Measurements from ENCODE around the gene SUPV3L1. TPM values are rescaled to one million over a fixed set of nuclear protein-coding genes. Genes with fewer than 3 reads are reported as not detected.

Gene SUPV3L1
- total RNA-seq, 2 experiments from 2014 or later, result 27.0 to 40.9 TPM

GRCh38 chr10:69230128-69230527 lies 50.1 kb downstream of the SUPV3L1 start:
- Histone ChIP-seq H3K9me3 (ENCODE audit: low read length) (no peaks in the 10 kb centered on the region), H3K4me2 (ENCODE audit: low read length) (no peak overlapping the region), H4K20me1 (ENCODE audit: insufficient read depth, low read length) (no peaks in the 10 kb centered on the region), H3K79me2 (ENCODE audit: insufficient read depth, low read depth, low read length) (no peaks in the 10 kb centered on the region), H3K4me3 (ENCODE audit: low read depth, low read length, poor library complexity, severe bottlenecking) (no peak overlapping the region), H3K36me3 (ENCODE audit: insufficient read depth, low read length) (no peaks in the 10 kb centered on the region), H2AFZ (ENCODE audit: low read length) (no peak overlapping the region; the same call in 1 of the 2 replicates), H3K9me2 (ENCODE audit: insufficient read depth, low read length) (no peaks in the 10 kb centered on the region), H3K27ac (ENCODE audit: low read depth, low read length, poor library complexity, severe bottlenecking) (no peak overlapping the region), H3K4me1 (ENCODE audit: insufficient read depth, low read length, poor library complexity, severe bottlenecking) (peaks cover 21% of the 10 kb centered on the region)
- CTCF ChIA-PET (ENCODE audit: unreplicated experiment), result no interaction called here
- intact Hi-C loops (cut with micrococcal nuclease; ENCODE audit: unreplicated experiment), result no loop called here
- TF ChIP-seq EZH2phosphoT487 (IDR thresholded peaks at IDR 0.05; ENCODE audit: borderline replicate concordance, low read depth, low read length) (no peak), CTCF (conservative IDR thresholded peaks at IDR 0.05; ENCODE audit: low read length) (no peak)
- BruUV-seq (replicated peaks), result no TSS peak
- POLR2A ChIA-PET, result no interaction called here
- no peak for DNase-seq (ENCODE audit: low spot score)

DNA sequence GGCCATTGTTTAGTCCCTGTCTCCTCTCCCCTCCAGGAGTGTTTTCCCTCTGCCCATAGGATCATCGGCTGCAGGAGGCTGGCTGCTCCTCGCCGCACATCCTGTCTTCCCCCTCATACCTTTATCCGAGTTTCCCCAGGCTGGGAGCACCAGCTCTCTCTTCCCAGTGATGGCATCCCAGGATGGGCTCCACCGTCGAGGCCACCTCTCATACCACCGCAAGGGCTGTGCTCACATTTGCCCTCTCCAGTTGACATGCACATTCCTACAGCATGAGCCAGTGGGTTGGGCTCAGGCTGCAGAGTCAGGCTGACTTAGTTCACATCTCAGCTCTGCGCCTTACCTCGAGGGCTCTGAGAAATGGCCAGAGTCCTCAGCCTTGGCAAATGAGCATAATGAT lies 52.2 kb downstream of the SUPV3L1 start:
- Histone ChIP-seq H3K4me3 (ENCODE audit: low read depth, low read length, poor library complexity, severe bottlenecking) (no peak overlapping the region), H3K27ac (ENCODE audit: low read depth, low read length, poor library complexity, severe bottlenecking) (no peak overlapping the region), H4K20me1 (ENCODE audit: insufficient read depth, low read length) (no peaks in the 10 kb centered on the region), H3K9me3 (ENCODE audit: low read length) (no peaks in the 10 kb centered on the region), H3K4me2 (ENCODE audit: low read length) (no peak overlapping the region), H3K4me1 (ENCODE audit: insufficient read depth, low read length, poor library complexity, severe bottlenecking) (peaks cover 12% of the 10 kb centered on the region), H2AFZ (ENCODE audit: low read length) (no peak overlapping the region), H3K79me2 (ENCODE audit: insufficient read depth, low read depth, low read length) (no peaks in the 10 kb centered on the region), H3K9me2 (ENCODE audit: insufficient read depth, low read length) (no peaks in the 10 kb centered on the region), H3K36me3 (ENCODE audit: insufficient read depth, low read length) (no peaks in the 10 kb centered on the region)
- TF ChIP-seq EZH2phosphoT487 (IDR thresholded peaks at IDR 0.05; ENCODE audit: borderline replicate concordance, low read depth, low read length) (no peak), CTCF (conservative IDR thresholded peaks at IDR 0.05; ENCODE audit: low read length) (no peak)
- intact Hi-C loops (cut with micrococcal nuclease; ENCODE audit: unreplicated experiment), result no loop called here
- ChIA-PET POLR2A (no interaction called here), CTCF (ENCODE audit: unreplicated experiment) (no interaction called here)
- no peak for DNase-seq (ENCODE audit: low spot score)
- no TSS peak for BruUV-seq (replicated peaks)

GRCh38 chr10:69232736-69233480 lies 52.9 kb downstream of the SUPV3L1 start:
- no peaks in the 10 kb centered on the region for H3K9me2 ChIP-seq (ENCODE audit: insufficient read depth, low read length)
- H3K27ac ChIP-seq (ENCODE audit: low read depth, low read length, poor library complexity, severe bottlenecking), result no peak overlapping the region
- no peak overlapping the region for H3K4me3 ChIP-seq (ENCODE audit: low read depth, low read length, poor library complexity, severe bottlenecking)
- H4K20me1 ChIP-seq (ENCODE audit: insufficient read depth, low read length), result no peaks in the 10 kb centered on the region
- H3K79me2 ChIP-seq (ENCODE audit: insufficient read depth, low read depth, low read length), result no peaks in the 10 kb centered on the region
- TF ChIP-seq EZH2phosphoT487 (IDR thresholded peaks at IDR 0.05; ENCODE audit: borderline replicate concordance, low read depth, low read length), result no peak
- TF ChIP-seq CTCF (conservative IDR thresholded peaks at IDR 0.05; ENCODE audit: low read length), result no peak
- no peaks in the 10 kb centered on the region for H3K36me3 ChIP-seq (ENCODE audit: insufficient read depth, low read length)
- POLR2A ChIA-PET, result no interaction called here
- CTCF ChIA-PET (ENCODE audit: unreplicated experiment), result no interaction called here
- no peak overlapping the region for H2AFZ ChIP-seq (ENCODE audit: low read length)
- H3K9me3 ChIP-seq (ENCODE audit: low read length), result no peaks in the 10 kb centered on the region
- peaks cover 12% of the 10 kb centered on the region for H3K4me1 ChIP-seq (ENCODE audit: insufficient read depth, low read length, poor library complexity, severe bottlenecking)
- intact Hi-C loops (cut with micrococcal nuclease; ENCODE audit: unreplicated experiment), result no loop called here
- BruUV-seq (replicated peaks), result no TSS peak
- DNase-seq (ENCODE audit: low spot score), result no peak
- no peak overlapping the region for H3K4me2 ChIP-seq (ENCODE audit: low read length)

All from OCI-LY7 (cell line).